Activated naive CD8-positive, alpha-beta T cell treated with anti-CD3 and anti-CD28 coated beads, Interleukin-2, amount 50 U/mL, for 24 hours (primary cell): ENCODE results near the gene ELP1.
"Not testable (repeated sequence)": the region's sequence is repeated elsewhere in the genome, so short reads cannot be mapped to it uniquely, and the experiment has no call there.

ENCODE experiments used
- ATAC-seq: fragments of 150-1000 bp; cut with Tn5 transposase; one replicate; pipeline ENCODE4 v1.10.0; 2021
- DNase-seq: peaks from one replicate; pipeline ENCODE4 v3.0.0; 2021
- H3K27ac Mint-ChIP-seq: one replicate; pipeline ENCODE4 v1.8.0; 2021; ENCODE audit warnings: mild to moderate bottlenecking, mixed read lengths
- H3K27me3 Mint-ChIP-seq: one replicate; pipeline ENCODE4 v1.8.0; 2021; ENCODE audit warnings: mixed read lengths
- H3K36me3 Mint-ChIP-seq: one replicate; pipeline ENCODE4 v1.8.0; 2021; ENCODE audit warnings: low read depth, mixed read lengths
- H3K4me1 Mint-ChIP-seq: one replicate; pipeline ENCODE4 v1.8.0; 2021; ENCODE audit warnings: mixed read lengths
- H3K4me3 Mint-ChIP-seq: one replicate; pipeline ENCODE4 v1.8.0; 2021; ENCODE audit warnings: mild to moderate bottlenecking, moderate library complexity, mixed read lengths
- H3K9me3 Mint-ChIP-seq: one replicate; pipeline ENCODE4 v1.8.0; 2021; ENCODE audit warnings: mixed read lengths

The ELP1 gene

GRCh38 chr9:108859459-108860114, 74.3 kb downstream of the ELP1 start:
- no peaks in the 10 kb centered on the region for H3K36me3 Mint-ChIP-seq
- H3K27me3 Mint-ChIP-seq: no peaks in the 10 kb centered on the region
- H3K4me3 Mint-ChIP-seq: no peak overlapping the region
- ATAC-seq (peak; percentile 70), DNase-seq (no peak)
- no peaks in the 10 kb centered on the region for H3K9me3 Mint-ChIP-seq
- H3K4me1 Mint-ChIP-seq: peaks cover 2% of the 10 kb centered on the region
- H3K27ac Mint-ChIP-seq: no peak overlapping the region

GRCh38 chr9:108857572-108857971, 76.4 kb downstream of the ELP1 start:
- no peaks in the 10 kb centered on the region for H3K9me3 Mint-ChIP-seq
- H3K36me3 Mint-ChIP-seq: no peaks in the 10 kb centered on the region
- ATAC-seq (no peak), DNase-seq (no peak)
- H3K4me3 Mint-ChIP-seq: no peak overlapping the region
- no peaks in the 10 kb centered on the region for H3K27me3 Mint-ChIP-seq
- H3K4me1 Mint-ChIP-seq: peaks cover 2% of the 10 kb centered on the region
- no peak overlapping the region for H3K27ac Mint-ChIP-seq

GRCh38 chr9:108855888-108856287, 78.0 kb downstream of the ELP1 start, which contains the start of gene ACTL7B:
Gene ACTL7B (minus strand): TSS chr9:108855986. CDS start chr9:108855930, 56 bp downstream.
- peaks cover 7% of the 10 kb centered on the region for H3K27me3 Mint-ChIP-seq
- H3K36me3 Mint-ChIP-seq: no peaks in the 10 kb centered on the region
- no peak for ATAC-seq

GRCh38 chr9:108855529-108855886, 78.4 kb downstream of the ELP1 start:
- DNase-seq (no peak), ATAC-seq (no peak)
- Mint-ChIP-seq H3K27me3 (peaks cover 7% of the 10 kb centered on the region), H3K36me3 (no peaks in the 10 kb centered on the region), H3K4me3 (no peak overlapping the region), H3K9me3 (no peaks in the 10 kb centered on the region), H3K27ac (no peak overlapping the region), H3K4me1 (peaks cover 2% of the 10 kb centered on the region)

More at GRCh38 chr9:108855888-108856287, 78.0 kb downstream of the ELP1 start, which contains the start of gene ACTL7B:
- H3K27ac Mint-ChIP-seq: no peak within 1 kb of the TSS
- DNase-seq: no peak
- peaks cover 2% of the 10 kb centered on the region for H3K4me1 Mint-ChIP-seq
- no peak within 1 kb of the TSS for H3K4me3 Mint-ChIP-seq
- no peaks in the 10 kb centered on the region for H3K9me3 Mint-ChIP-seq

- Mint-ChIP-seq H3K4me1 (peaks cover 1% of the 10 kb centered on the region), H3K36me3 (no peaks in the 10 kb centered on the region), H3K27me3 (peaks cover 7% of the 10 kb centered on the region), H3K4me3 (no peak overlapping the region), H3K27ac (no peak overlapping the region), H3K9me3 (no peaks in the 10 kb centered on the region)
- ATAC-seq (no peak), DNase-seq (no peak)
Observed at GRCh38 chr9:108854641-108855528, 79.0 kb downstream of the ELP1 start.

GRCh38 chr9:108854094-108854493, 79.8 kb downstream of the ELP1 start:
- no peaks in the 10 kb centered on the region for H3K36me3 Mint-ChIP-seq
- DNase-seq: no peak
- peaks cover 7% of the 10 kb centered on the region for H3K27me3 Mint-ChIP-seq
- no peak overlapping the region for H3K4me3 Mint-ChIP-seq
- no peaks in the 10 kb centered on the region for H3K4me1 Mint-ChIP-seq
- no peak overlapping the region for H3K27ac Mint-ChIP-seq
- no peaks in the 10 kb centered on the region for H3K9me3 Mint-ChIP-seq
- ATAC-seq: no peak

- no peak overlapping the region for H3K4me3 Mint-ChIP-seq
- H3K9me3 Mint-ChIP-seq: no peaks in the 10 kb centered on the region
- DNase-seq (no peak), ATAC-seq (no peak)
- no peaks in the 10 kb centered on the region for H3K36me3 Mint-ChIP-seq
- no peak overlapping the region for H3K27ac Mint-ChIP-seq
- H3K27me3 Mint-ChIP-seq: peaks cover 7% of the 10 kb centered on the region
- H3K4me1 Mint-ChIP-seq: no peaks in the 10 kb centered on the region
Observed at GRCh38 chr9:108852079-108852478, 81.8 kb downstream of the ELP1 start.

GRCh38 chr9:108851138-108851537, 82.8 kb downstream of the ELP1 start:
- Mint-ChIP-seq H3K9me3 (no peaks in the 10 kb centered on the region), H3K36me3 (no peaks in the 10 kb centered on the region), H3K27me3 (peaks cover 10% of the 10 kb centered on the region), H3K4me3 (no peak overlapping the region), H3K27ac (no peak overlapping the region), H3K4me1 (no peaks in the 10 kb centered on the region)
- ATAC-seq: no peak
- DNase-seq: no peak

GRCh38 chr9:108850293-108850897, 83.5 kb downstream of the ELP1 start:
- DNase-seq: no peak

GRCh38 chr9:108848296-108848695, 85.6 kb downstream of the ELP1 start:
- H3K4me3 Mint-ChIP-seq: not testable (repeated sequence)

More at GRCh38 chr9:108850293-108850897, 83.5 kb downstream of the ELP1 start:
- Mint-ChIP-seq H3K36me3 (no peaks in the 10 kb centered on the region), H3K27ac (no peak overlapping the region), H3K9me3 (no peaks in the 10 kb centered on the region), H3K27me3 (peaks cover 10% of the 10 kb centered on the region), H3K4me1 (no peaks in the 10 kb centered on the region), H3K4me3 (no peak overlapping the region)
- ATAC-seq: no peak

GRCh38 chr9:108845947-108846346, 88.0 kb downstream of the ELP1 start:
- ATAC-seq: no peak
- no peaks in the 10 kb centered on the region for H3K36me3 Mint-ChIP-seq
- H3K27me3 Mint-ChIP-seq: peaks cover 5% of the 10 kb centered on the region
- H3K4me3 Mint-ChIP-seq: no peak overlapping the region
- H3K4me1 Mint-ChIP-seq: peaks cover 9% of the 10 kb centered on the region
- H3K27ac Mint-ChIP-seq: no peak overlapping the region
- DNase-seq: no peak
- H3K9me3 Mint-ChIP-seq: no peaks in the 10 kb centered on the region

More at GRCh38 chr9:108848296-108848695, 85.6 kb downstream of the ELP1 start:
- H3K27me3 Mint-ChIP-seq, H3K4me1 Mint-ChIP-seq, H3K27ac Mint-ChIP-seq, H3K36me3 Mint-ChIP-seq, ATAC-seq, DNase-seq, H3K9me3 Mint-ChIP-seq: not testable (repeated sequence)

GRCh38 chr9:108845507-108845906, 88.4 kb downstream of the ELP1 start:
- H3K4me1 Mint-ChIP-seq: peaks cover 9% of the 10 kb centered on the region
- H3K9me3 Mint-ChIP-seq: no peaks in the 10 kb centered on the region
- H3K27ac Mint-ChIP-seq: no peak overlapping the region
- H3K27me3 Mint-ChIP-seq: peaks cover 4% of the 10 kb centered on the region
- DNase-seq (no peak), ATAC-seq (no peak)
- no peaks in the 10 kb centered on the region for H3K36me3 Mint-ChIP-seq
- no peak overlapping the region for H3K4me3 Mint-ChIP-seq

- H3K27me3 Mint-ChIP-seq: peaks cover 4% of the 10 kb centered on the region
- no peak overlapping the region for H3K27ac Mint-ChIP-seq
- H3K9me3 Mint-ChIP-seq: no peaks in the 10 kb centered on the region
- no peak overlapping the region for H3K4me3 Mint-ChIP-seq
- no peak for ATAC-seq
- H3K4me1 Mint-ChIP-seq: peaks cover 9% of the 10 kb centered on the region
- DNase-seq: no peak
- H3K36me3 Mint-ChIP-seq: no peaks in the 10 kb centered on the region
Observed at GRCh38 chr9:108844856-108845255, 89.1 kb downstream of the ELP1 start.

GRCh38 chr9:108844391-108844790, 89.5 kb downstream of the ELP1 start:
- DNase-seq (no peak), ATAC-seq (no peak)
- H3K9me3 Mint-ChIP-seq: no peaks in the 10 kb centered on the region
- H3K27me3 Mint-ChIP-seq: peaks cover 4% of the 10 kb centered on the region
- no peak overlapping the region for H3K27ac Mint-ChIP-seq
- H3K36me3 Mint-ChIP-seq: no peaks in the 10 kb centered on the region
- H3K4me3 Mint-ChIP-seq: no peak overlapping the region
- peaks cover 9% of the 10 kb centered on the region for H3K4me1 Mint-ChIP-seq
